RCC 7860 (cell line): ENCODE results near the gene CTSD.
"Not testable (repeated sequence)": the region's sequence is repeated elsewhere in the genome, so short reads cannot be mapped to it uniquely, and the experiment has no call there.

Experiments used
- DNase-seq: peaks from one replicate; pipeline ENCODE4 v3.0.0-alpha.2; 2015; ENCODE audit warnings: low spot score
- FAIRE-seq: peaks from 2 replicates; lab custom pipeline; 2012; peaks lifted over from hg19 to GRCh38; lab: Jason Lieb, UNC

CTSD gene

GRCh38 chr11:1770528-1770927 is 6.8 kb upstream of the CTSD start:
- DNase-seq, result no peak
- no peak for FAIRE-seq

DNA sequence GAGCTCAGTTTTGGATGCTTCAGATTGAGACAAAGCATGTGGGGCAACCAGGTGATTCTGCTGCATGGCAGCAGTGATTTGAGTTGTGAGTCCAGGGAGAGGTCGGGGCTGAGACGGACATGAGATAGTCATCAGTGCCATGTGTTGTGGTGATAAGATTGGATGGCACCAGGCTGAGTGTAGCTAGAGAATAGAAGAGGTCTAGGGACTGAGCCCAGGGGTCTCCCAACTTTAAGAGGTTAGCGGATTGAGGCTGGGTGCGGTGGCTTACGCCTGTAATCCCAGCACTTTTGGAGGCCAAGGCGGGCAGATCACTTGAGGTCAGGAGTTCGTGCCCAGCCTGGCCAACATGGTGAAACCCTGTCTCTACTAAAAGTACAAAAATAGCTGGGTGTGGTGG is 6.3 kb upstream of the CTSD start:
- DNase-seq (no peak), FAIRE-seq (no peak)

DNA sequence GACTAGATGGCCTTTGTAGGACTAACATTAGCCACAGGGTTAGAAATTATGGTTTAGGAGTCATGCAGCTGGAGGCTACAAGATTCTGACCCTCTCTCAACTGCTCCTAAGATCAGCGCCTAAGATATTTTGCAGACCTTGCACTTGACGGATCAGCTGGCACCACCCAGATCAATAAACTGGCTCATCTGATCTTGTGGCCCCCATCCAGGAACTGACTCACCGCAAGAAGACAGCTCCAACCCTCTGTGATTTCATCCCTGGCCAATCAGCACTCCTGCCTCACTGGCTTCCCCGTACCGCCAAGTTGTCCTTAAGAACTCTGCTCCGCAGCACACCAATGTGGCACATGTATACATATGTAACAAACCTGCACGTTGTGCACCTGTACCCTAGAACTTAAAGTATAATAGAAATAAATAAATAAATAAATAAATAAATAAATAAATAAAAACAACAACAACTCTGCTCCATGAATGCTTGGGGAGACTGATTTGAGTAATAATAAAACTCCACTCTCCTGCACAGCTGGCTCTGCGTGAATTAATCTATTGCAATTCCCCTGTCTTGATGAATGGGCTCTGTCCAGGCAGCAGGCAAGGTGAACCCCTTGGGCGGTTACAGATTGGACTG is 5.7 kb upstream of the CTSD start:
- not testable (repeated sequence) for FAIRE-seq, DNase-seq

- no peak for DNase-seq
- no peak for FAIRE-seq
Measured at GRCh38 chr11:1768141-1768469, 4.4 kb upstream of the CTSD start.

DNA sequence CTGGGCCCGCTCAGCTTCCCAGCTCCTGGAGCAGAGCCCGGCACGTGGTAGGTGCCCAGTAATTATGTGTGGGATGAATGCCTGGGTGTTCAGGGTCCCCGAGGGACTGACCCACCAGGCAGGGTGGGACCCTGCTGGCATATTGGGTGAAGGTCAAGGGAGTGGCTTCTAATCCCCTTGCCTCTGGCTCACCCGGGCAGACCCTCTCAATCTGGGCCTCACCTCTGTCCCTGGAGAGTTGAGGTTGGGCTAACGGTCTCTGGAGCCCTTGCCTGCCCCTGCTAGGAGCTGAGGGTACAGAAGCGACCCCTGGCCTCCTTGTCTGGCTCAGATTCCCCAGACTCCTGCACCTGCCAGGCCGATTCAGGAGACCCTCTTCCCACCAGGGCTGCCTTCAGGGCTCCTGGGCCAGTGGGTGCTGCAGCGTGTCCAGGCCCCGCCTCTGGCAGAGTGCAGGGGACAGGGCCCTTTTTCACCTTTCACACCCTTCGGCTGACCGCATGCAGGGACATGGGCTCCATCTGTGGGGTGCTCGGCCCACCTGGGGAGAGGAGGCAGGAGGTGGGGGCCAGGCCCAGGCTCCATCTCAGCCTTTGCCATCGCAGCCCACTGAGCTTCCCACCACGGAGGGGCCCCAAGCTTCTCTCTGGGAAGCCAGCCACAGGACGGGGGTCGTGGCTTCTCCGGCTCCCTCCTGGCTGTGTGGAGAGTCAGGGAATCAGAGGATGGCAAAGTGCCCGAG is 3.8 kb upstream of the CTSD start:
- DNase-seq (no peak), FAIRE-seq (no peak)

DNA sequence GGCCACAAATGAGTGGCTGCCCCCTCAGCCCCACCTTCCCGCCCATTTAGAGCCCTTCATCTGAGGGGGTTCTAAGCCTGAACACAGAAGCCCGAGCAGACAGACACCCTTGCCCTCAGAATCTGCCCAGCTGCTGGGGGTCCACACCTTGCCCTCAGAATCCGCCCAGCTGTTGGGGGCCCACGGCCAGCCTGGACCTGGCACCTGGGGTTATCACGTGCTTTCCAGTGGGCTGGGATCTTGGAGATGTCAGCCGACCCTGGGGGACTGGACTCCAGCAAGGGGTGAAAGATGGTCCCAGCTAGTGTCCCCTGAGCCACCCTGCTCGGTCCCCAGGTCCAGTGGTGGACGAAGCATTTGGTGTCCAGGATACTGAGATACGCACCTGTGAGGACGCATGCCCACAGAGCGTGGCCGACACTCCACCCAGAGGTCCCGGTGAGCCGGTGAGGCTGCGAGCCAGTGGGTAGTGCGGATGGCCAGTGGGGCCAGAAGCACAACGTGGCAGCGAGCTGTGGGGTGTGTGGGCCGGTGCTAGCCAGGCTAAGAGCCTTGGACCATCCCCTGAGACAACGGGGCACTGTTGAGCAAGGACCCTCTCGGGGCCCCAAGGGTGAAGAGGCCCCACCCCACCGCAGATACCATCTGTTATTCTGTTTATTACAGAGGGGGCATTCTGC is 3.1 kb upstream of the CTSD start:
- DNase-seq (no peak), FAIRE-seq (no peak)

DNA sequence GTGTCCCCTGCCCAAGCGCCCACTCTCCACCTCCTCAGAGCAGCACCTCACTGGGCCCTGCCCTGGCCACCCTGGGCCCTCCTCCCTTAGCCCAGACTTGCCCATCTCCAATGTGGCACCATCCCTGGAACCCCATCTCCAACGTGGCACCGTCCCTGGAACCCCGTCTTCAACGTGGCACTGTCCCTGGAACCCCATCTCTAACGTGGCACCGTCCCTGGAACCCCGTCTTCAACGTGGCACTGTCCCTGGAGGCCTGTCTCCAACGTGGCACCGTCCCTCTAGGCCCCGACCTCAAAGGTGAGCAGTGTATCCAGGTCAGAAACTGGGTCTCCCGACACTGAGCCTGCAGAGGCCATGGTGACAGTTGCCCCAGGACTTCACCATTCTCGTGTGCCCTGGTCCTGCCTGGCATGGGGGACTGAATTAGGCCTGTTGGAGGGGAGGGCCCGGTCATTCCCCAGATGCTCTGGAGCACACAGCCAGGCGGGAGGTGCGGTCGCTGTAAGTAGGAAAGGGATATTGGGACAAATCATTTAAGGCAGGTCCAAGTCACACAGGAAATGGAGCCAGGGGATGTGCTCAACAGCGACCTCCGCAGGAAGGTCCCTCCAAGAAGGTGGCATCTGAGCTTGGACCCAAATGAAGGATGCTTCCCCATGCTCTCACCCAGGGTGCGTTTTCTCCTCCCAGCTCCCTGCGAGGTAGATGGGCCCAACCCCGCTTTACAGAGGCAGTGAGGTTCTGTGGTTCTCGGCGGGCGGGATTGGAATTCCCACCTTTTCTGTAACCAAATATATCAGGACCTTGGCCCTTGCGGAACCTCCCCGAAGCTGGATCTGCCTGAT is 2.4 kb upstream of the CTSD start:
- DNase-seq (no peak), FAIRE-seq (no peak)

DNA sequence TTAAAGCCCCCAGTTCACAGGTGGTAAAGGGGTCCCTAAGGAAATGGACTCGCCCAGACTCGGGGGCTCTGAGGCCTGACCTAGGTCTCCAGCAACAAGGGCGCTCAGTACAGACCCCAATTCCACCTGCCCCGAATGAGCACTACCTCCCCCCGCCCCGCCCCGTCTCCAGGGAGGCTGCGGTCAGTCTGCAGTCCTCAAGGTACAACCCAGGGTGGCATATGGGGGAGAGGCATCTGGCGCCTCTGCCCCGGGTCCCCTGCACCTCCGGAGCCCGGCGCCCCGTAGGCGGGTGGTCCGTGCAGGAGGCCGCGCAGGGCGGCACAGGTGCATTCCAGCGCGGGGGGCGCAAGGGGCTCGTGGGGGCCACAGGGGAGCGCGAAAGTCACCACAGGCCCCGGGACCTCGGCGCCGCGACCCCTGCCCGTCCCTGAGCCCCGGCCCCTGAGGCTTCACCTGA is 361 bp downstream of the CTSD start:
- DNase-seq (no peak), FAIRE-seq (no peak)

DNA sequence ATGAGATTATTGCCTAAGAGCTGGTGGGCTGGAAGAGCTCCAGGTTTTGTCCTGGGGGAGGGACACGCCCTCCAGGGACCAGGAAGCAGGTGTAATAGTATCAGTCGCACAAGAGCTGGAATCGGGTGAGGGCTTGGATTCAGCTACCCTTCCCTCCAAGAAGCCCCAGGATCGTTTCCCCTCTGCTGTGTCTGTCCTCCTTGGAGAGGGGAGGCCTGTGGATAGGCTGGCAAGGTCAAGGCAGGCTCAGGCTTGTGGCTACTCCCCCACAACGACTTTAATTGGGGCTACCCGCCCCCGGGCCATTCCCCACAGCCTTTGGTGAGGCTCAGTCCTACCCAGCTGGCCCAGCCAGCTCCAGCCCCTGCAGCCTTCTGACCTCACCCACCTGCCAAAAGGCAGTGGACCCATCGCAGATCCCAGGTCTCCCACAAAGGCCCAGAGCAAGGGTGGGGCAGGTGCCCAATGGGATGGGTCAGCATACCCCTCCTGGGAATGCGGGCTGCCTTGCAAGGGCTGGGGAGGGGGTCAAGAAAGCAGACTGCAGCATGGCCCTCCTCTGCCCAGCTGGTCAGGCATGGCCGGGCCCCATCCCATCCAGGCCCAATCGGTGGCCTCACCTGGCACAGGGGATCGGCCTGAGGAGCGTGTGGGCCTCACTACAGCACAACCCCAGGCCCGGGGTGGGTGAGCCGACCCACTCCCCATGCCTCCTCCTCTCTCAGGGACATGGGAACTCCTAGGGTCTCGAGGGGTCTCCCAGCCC is 1.0 kb downstream of the CTSD start:
- FAIRE-seq, result peak; percentile 81
- DNase-seq, result peak; percentile 82

- DNase-seq, result no peak
- FAIRE-seq, result no peak
Measured at GRCh38 chr11:1761857-1762536, 1.7 kb downstream of the CTSD start.

DNA sequence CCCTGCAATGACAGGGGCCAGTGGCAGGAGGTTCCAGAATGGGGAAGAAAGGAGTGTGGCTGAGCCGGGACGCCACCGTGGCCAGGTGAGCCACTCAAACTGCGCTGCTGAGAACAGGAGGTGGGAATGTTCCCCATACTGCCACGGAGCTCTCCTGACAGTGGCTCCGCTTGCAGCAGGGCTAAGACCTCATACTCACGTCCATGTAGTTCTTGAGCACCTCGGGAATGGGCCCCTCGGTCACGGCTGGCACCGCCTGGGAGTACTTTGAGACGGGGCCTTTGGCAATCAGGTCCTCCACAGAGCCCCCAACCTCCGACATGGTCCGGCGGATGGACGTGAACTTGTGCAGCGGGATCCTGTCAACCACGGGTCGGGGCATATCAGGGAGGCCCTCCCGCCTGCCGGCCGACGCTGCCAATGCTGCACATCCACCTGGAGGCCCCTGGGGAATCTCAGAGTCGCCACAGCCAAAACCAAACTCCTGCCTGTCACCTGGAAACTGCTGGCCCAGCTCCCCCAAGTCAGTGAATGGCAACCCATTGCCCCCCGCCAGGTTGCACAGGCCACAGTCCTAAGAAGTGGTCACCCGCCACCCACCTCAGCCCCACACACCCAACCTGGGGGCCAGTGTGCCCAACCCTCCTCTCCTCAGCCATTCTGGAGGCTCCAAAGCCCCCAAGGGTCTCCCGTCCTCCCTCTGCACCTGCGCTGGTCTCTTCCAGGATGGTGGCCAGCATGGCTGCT is 2.4 kb downstream of the CTSD start:
- FAIRE-seq, result no peak
- no peak for DNase-seq

- FAIRE-seq, result peak; percentile 90
Measured at GRCh38 chr11:1760351-1761109, 3.2 kb downstream of the CTSD start.

GRCh38 chr11:1759851-1760220 is 3.9 kb downstream of the CTSD start:
- no peak for DNase-seq
- FAIRE-seq, result no peak

More at GRCh38 chr11:1760351-1761109, 3.2 kb downstream of the CTSD start:
- peak; percentile 98 for DNase-seq

- FAIRE-seq (no peak), DNase-seq (no peak)
Measured at GRCh38 chr11:1759151-1759850, 4.4 kb downstream of the CTSD start.

- no peak for DNase-seq
- no peak for FAIRE-seq
Measured at GRCh38 chr11:1758611-1759150, 5.0 kb downstream of the CTSD start.

DNA sequence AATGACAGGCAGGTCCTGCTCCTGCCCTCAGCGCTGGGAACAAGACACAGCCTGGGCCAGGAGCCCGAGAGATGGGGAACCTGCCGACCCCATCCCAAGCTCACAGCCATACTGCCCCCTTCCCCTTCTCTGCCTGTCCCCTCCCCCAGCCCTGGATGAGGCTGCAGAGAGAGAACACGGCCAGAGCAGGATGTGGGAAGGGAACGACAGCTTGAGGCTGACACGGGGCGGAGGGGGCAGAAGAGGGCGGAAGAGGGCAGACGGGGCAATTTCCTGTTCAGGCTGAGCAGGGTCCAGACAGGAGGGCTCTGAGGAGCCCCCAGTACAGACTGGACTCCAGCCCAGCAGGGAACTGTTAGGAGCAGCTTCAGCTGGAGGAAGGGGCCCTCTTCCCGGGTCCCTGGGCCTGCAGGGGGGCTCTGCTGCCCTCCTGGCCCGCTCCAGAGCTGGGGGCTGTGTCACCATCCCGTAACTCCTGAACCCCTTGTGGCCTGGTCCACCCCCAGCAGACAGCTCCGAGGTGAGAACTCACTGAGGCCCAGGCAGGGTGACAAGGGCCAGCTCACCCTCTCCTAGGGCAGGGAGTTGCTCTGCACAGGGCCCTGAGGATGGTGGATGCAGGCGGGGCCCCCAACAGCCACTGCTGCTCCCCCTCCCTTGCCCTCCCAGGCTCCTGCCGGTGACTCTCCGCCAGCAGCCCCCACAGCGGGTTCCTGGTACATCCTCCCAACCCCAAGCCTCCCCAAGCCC is 5.7 kb downstream of the CTSD start:
- DNase-seq (no peak), FAIRE-seq (no peak)
